GM21619 (cell line): ENCODE data around the gene GAS7.
A peak's percentile ranks its signal among the peaks of the same experiment; 100 is the strongest.

ENCODE experiments used
- ATAC-seq: cut with Tn5 transposase; IDR thresholded peaks from one replicate; pipeline ENCODE4 v1.9.1; 2021; ENCODE audit not compliant: unreplicated experiment

Gene GAS7

DNA sequence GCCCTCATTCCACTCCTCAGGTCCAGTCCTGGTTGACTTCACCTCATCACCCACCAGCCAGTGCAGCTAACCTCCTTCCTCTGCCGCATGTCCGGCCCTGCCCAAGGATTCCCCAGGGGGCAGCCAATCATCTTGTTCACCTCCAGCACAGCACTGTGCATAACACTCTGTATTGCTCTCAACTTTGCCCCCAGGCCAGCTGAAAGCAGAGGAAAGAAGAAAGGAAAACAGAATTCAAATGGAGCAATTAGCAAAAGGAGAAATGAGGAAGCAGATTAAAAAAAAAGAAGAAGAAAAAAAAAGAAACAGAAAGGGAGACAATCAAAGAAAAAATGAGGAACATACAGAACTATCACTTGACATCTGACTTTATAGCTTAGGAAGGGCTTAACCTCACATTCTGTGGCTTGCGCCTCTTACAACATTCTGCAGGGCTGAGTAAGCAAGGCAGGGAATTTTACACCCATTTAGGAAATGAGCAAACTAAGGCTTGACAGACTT lies 26.1 kb downstream of the GAS7 start:
- ATAC-seq = peak; percentile 57

DNA sequence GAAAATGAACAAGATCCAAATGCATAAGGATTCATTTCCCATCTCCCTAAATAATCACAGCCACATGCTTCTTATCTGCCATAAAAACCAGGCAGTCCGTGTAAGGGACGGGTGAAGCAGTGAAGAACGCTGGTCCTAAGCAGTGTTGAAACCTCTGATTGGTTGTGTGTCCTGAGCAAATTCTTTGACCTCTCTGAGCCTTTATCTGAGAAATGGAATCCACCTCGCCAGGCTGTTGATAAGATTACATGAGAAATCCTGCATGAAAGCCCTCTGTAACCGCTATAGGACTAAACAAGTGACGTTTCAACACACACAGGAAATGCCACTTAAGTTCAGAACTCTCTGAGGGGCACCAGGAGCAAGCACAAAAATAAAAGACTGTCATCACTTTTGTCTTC lies 26.8 kb downstream of the GAS7 start:
- ATAC-seq = no peak

- no peak for ATAC-seq
These were observed 27.3 kb downstream of the GAS7 start for GRCh38 chr17:10171122-10171571.

DNA sequence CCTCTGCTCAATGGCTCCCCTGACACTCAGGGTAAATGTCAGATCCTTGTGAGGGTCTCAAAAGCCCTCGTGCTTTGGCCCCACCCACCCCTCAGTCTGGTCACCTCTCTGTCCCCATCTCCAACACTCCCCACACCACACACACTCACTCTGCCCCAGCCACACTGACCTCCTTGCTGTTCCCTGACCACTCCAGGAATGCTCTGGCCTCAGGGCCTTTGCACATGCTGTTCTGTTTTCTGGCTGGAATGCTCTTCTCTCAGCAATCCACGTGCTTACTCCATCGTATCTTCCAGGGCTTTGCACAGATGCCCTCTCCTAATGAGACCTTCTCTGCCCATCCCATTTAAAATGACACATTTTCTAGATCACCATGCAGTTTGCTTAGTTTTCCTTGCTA lies 28.2 kb downstream of the GAS7 start:
- ATAC-seq = no peak

- no peak for ATAC-seq
These were observed 29.1 kb downstream of the GAS7 start for GRCh38 chr17:10169290-10169689.

GRCh38 chr17:10166176-10166935 lies 32.0 kb downstream of the GAS7 start:
- no peak for ATAC-seq

GRCh38 chr17:10162096-10162495 lies 36.3 kb downstream of the GAS7 start:
- peak; percentile 62 for ATAC-seq

- no peak for ATAC-seq
These were observed 37.0 kb downstream of the GAS7 start for GRCh38 chr17:10161386-10161785.

GRCh38 chr17:10156948-10157607 lies 41.3 kb downstream of the GAS7 start:
- ATAC-seq = peak; percentile 80

DNA sequence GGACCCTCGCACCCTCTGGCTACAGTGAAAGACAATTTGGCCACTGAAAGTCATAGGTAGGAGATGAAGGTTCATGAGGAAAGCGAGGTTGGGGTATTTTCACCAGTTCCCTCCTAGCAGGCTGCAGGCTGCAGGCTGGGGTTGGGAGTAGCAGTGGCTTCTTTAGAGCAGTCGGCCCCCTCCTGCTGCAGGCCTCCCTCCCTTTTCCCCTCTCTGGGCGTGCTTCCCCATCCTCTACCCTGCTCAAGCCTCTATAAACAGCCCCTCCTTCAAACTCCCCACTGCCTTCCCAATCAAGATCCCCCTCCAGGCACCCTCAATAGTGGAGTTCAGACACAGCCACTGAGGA lies 41.8 kb downstream of the GAS7 start:
- no peak for ATAC-seq

DNA sequence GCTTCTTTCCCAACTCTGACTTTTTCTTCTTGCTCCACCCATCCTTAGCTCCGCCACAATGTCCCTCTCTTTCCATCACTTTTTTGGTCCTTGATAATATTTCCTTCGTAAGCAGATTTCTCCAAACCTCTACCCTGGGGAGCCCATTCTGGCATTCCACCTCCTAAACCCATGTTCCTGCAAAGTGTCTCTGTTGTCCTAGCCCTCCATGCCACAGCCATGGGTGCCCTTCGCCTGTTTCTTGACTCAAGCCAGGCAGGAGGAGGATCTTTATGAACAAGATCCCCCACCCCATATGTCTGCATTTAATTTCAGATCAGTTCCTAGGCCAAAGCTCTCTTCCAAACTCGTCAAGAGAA lies 42.4 kb downstream of the GAS7 start:
- no peak for ATAC-seq

- no peak for ATAC-seq
These were observed 42.9 kb downstream of the GAS7 start for GRCh38 chr17:10155371-10156076.

GRCh38 chr17:10151667-10152496 lies 46.5 kb downstream of the GAS7 start:
- ATAC-seq = no peak

GRCh38 chr17:10149573-10150399 lies 48.6 kb downstream of the GAS7 start:
- peak; percentile 65 for ATAC-seq

DNA sequence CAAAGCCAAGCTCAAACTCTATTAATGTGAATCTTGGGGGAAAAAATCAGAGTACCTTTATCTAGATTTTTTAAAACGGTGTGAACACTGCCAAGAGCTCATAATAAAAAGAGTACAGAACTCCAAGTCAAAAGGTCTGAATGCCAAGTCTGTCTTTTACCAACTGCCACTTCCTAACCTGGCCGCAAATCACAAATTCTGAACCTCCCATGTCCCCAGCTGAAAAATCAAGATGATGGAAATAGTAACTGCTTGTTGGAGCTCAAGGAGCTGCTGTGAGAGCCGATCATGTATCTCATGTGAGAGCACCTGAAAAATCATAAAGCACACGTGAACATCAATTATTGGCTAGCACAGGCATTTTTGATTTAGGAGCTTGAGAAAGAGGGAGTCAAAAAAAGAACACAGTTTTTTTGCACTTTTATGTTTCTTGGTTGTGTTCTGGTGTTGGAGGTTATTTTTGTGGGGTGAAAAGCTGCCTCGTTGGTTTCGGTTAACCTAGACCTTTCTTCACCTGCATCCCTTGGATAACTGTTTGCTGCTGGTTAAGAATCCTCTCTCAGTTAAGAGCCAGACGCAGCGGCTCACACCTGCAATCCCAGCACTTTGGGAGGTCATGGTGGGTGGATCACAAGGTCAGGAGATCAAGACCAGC lies 50.5 kb downstream of the GAS7 start:
- ATAC-seq = no peak

DNA sequence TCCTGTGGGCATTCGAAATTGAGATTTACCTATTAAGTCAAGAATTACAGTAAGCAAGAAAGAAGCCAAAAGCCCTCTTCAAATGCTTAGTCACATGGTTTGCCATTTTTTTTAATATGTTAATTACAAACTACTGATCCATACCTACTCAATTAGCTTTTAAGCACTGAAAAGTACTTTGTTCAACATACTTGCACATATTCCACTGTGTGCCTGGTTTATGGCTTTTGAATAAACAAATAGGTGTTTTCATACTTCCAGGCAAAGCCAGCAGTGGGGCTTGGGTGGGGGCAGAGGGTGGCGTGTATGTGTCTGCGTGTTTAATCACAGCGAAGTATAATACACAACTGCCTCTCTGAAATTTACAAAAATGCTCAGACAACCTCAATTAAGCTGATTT lies 51.4 kb downstream of the GAS7 start:
- ATAC-seq = no peak

GRCh38 chr17:10144982-10145381 lies 53.4 kb downstream of the GAS7 start:
- no peak for ATAC-seq

DNA sequence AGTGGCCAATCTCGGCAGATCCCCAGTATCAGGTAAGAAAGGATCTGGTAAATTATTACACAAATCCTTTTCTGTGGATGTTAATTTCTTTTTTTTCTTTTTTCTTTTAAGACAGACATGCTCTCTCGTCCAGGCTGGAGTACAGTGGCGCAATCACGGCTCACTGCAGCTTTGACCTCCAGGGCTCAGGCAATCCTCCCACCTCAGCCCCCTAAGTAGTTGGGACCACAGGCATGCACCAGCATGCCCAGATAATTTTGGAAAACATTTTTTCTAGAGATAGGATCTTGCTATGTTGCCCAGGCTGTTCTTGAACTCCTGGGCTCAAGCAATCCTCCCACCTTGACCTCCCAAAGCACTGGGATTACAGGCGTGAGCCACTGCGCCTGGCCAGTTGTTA lies 54.0 kb downstream of the GAS7 start:
- ATAC-seq = no peak

DNA sequence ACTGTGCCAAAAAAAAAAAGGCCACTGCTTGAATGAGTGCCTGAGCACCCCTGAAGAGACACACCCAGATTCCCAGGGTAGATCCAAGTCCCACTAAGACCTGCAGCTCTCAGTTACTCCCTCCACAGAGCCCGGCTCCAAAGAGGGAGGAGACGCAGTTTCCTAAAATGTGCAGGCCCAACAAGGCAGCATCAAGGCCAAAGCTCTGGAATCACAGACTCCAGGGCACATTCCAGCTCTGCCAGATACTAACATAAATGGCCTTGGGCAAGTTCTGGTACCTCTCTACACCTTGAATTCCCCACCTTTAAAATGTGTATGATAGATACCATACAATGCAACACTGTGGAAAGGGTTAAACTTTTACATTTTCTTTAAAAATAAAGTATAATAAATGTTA lies 57.0 kb downstream of the GAS7 start:
- no peak for ATAC-seq

DNA sequence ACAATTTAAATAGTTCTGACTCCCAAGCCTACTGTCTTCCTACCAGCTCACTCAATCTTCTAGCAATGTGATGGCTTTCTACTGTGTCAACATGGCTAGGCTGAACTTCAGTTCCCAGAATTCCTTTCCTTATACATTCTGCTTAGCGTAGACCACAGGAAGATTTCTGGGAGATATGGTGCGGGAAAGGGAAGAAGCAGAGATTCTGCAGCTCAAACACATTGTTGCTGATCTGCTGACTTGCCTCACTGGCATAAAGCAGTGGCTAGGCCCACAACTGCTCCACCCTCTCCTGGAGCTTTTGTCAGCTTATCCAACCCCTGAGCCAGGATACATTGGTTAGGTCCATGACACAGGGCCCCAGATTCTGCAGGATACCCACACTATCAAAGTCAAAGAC lies 58.8 kb downstream of the GAS7 start:
- ATAC-seq = no peak
